Measurements from ENCODE around the gene EFNA3. TPM values are rescaled to one million over a fixed set of nuclear protein-coding genes. Genes with fewer than 3 reads are reported as not detected.

Gene EFNA3
- total RNA-seq, 1 donor from 2014 or later = 0.43 TPM

DNA sequence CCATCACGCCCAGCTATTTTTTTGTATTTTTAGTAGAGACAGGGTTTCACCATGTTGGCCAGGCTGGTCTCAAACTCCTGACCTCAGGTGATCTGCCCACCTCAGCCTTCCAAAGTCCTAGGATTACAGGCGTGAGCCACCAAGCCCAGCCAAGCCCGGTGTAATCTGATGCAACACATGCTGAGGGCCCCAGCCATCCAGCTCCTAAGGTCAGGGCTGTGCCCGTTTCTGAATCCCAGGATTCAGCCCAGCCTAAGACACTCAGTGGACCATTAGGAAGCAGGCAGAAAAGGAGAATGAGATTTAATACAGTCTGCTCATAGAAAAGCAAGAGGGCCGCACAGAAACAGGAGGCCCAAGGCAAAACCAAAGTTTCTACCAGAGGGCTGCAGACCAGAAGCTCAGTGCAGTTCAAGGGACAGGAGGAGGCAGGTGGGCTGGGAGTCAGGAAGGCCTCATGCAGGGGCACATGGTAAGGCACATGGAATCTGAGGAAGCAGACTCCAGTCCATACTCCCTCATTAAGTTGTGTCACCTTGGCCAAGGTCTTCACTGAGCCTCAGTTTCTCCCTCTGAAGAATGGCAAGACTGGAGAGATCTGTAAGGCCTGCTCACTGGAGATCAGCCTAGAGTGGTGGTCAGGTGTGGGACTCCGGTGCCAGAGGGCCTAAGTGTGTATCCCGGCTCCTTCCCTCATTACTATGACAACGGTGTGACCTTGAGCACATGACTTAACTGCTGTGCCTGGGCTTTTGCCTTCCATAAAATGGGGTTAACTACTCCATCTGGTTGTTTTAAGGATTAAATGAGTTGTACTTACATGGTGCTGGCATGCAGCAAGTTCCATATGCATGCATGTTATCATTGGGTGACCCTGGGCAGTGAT, 29.9 kb upstream of the EFNA3 start:
- peak; percentile 10 for ATAC-seq
- peak; percentile 74 for DNase-seq (ENCODE audit: low spot score)

DNA sequence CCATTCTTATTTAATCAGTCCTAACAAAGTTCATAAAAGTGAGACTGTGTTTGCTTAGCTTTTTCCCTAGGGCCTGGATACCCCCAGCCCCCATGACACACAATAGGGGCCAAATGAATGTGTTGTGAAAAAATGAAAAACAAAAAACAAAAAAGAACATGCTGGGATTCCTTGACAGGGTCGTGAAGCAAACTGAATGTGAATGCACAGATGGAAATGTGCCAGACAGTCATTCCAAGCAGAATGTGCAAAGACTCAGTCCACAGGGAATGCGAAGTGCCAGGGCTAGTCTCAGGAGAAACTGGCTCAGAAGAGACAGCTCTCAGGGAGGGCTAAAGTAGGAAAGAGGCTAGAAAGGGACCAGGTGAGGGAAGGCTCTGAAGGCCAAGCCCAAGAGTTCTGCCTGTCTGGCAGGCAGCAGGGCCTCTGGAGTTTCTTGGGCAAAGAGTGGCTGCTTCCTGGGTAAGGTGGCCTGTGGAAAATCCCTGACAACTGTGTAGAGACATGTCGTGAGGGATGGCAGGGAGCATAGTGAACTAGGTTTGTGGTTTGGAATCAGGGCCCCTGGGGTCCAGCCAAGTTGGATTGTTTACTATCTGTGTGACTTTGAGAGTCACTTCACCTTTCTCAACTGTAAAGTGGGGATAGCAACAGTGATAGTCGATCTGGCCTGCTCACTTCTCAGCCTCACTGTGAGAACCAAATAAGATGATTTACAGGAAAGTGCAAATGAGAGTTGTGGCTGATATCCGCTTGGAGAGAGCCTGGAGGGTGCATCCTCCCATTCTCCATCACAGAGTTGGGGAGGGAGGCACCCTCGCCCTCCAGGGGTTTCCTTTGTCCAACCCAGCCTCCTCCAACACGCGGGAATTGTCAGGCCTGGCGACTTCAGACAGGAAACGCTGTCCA, 28.7 kb upstream of the EFNA3 start:
- DNase-seq (ENCODE audit: low spot score) = peak; percentile 63
- ATAC-seq = peak; percentile 2

DNA sequence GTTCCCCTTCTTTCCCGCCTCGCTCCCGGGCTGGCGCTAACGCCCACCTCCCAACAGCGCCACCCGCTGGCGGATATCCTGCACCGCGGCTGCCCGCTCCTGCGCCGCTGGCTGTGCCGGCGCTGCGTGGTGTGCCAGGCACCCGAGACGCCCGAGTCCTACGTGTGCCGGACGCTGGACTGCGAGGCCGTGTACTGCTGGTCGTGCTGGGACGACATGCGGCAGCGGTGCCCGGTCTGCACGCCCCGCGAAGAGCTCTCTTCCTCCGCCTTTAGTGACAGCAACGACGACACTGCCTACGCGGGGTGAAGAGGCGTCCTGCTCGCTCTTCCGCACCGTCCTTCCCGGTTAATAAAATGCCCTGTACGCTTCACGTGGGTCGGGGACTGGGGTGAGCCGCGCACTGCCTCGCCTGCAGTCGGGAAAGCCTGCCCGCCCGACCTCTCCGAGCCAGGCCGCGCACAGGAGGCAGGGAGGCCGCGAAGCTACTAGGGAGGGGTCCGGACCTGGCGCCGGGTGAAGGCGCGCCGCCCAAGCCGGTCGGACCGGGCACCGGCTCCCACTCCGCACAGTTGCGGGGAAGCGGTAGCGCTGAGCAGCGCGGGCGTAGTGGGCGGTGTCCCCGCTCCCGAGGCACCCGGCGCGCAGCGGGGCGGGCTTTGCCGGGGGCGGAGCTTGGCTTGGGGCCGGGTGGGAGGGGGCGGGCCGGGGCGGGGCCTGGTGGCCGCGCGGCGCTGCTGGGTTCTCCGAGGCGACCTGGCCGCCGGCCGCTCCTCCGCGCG, 27.9 kb upstream of the EFNA3 start, which contains the start of gene ADAM15:
ADAM15 (plus strand) TSS at position 757 of the 782 bp plus-strand sequence. CDS start 71 bp downstream, outside the sequence.
- DNase-seq (ENCODE audit: low spot score) (peak; percentile 88), ATAC-seq (peak; percentile 84)

DNA sequence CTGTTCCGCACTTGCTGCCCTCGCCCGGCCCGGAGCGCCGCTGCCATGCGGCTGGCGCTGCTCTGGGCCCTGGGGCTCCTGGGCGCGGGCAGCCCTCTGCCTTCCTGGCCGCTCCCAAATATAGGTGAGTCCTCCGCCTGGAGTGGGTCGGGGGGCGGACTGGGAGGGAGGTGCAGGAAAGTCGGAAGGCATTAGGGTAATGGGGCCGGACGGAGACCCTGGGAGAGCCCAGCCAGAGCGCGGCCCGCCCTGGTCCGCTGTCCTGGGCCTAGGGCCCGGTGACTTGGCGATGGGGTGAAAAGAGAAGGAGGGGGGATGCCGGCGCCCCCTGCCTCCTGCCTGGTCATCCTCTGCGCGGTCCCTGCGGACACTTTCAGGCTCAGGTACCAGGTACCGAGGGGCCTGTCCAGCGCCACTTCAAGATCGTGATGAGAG, 27.3 kb upstream of the EFNA3 start:
- peak; percentile 3 for ATAC-seq

DNA sequence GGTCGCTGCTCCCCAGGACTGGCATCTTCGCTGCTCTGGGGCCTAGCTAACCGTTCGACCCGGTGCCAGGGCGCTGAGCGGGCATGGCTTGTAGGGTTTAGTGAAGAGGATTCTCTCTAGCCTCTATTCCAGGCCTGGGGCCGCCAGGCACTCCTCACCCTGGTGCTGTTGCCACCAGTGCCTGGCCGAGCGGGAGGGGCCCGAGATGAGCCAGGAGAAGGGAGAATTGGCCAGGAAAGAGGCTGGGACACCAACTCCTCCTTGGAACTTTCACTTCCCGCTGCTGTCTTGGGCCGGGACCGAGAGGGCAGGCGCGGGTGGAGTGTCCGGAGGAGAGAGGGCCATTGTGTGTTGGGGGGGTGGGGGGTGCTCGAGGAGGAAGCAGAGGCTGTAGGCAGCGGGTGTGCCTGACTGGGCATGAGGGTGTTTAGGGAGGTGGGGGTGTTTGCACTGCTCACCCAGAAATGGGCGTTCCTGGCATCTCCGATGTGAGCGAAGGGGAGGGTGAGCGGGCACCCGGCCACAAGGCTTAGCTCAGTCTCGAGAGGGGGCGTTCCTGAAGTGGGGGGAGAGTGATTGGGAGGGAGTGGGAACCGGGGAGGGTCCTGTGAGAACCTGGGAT, 26.7 kb upstream of the EFNA3 start:
- peak; percentile 59 for DNase-seq (ENCODE audit: low spot score)
- ATAC-seq = peak; percentile 6

More for the DNA sequence above, 27.3 kb upstream of the EFNA3 start:
- no peak for DNase-seq (ENCODE audit: low spot score)

DNA sequence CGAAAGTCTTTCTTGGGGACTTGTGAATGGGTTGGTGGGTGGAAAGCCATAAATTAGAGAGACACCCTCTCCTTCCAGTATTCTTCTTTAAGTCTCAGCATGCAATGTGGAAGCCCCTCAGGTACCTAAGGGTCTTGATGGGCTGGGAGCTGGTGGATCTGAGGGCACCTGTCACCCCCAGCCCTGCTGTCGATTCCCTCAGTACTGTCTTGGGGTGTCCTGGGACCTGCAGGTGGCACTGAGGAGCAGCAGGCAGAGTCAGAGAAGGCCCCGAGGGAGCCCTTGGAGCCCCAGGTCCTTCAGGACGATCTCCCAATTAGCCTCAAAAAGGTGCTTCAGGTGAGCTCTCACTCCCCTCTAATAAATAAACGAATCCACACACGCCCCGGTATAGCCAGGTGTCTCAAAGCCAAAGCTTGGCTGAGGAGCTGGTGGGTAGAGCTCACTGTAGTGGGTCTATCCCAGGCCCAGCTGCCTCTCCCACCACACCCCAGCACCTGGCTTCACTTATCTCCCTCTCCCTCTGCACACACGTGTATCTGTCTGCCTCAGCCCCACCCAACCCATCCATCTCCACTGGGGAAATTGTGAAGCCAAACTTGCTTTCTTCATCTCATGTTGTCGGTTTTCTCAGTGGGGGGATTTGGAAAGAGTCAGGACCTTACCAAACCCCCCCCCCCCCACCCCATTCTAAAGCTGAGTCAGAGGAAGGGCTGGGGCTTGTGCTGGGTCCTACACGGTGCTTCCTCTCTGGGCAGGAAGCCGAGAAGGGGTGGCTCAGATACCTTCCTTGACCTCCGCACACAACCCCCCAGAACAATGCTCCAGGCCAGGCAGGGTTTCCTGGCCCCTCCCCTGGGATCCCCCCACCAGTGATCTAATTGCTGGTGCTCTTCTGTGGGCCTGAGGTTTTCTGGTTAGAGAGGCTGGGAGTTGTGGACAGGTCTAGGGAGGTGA, 25.9 kb upstream of the EFNA3 start:
- DNase-seq (ENCODE audit: low spot score) (no peak), ATAC-seq (no peak)

DNA sequence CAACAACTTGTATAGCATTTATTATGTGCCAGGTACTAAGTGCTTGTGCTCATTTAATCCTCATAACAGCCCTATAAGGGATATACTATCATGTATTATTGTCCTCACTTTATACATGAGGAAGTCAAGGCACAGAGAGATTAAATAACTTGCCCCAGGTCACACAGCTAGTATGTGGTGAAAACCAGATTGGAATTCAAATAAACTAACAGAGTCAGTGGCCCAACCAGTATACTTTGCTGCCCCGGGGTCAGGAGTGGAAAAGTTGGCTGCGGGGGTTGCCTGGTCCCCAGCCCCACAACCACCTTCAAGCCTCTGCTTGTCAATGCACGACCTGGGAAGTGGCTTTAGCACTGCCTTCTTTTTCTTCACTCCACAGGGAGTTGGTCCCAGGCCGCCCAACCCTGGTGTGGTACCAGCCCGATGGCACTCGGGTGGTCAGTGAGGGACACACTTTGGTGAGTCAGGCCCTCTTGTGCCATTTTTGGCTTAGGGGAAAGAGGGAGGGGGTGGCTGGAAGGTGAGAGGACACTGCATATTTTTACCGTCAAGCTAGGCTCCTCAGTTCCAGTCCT, 25.0 kb upstream of the EFNA3 start:
- DNase-seq (ENCODE audit: low spot score) = no peak
- no peak for ATAC-seq

DNA sequence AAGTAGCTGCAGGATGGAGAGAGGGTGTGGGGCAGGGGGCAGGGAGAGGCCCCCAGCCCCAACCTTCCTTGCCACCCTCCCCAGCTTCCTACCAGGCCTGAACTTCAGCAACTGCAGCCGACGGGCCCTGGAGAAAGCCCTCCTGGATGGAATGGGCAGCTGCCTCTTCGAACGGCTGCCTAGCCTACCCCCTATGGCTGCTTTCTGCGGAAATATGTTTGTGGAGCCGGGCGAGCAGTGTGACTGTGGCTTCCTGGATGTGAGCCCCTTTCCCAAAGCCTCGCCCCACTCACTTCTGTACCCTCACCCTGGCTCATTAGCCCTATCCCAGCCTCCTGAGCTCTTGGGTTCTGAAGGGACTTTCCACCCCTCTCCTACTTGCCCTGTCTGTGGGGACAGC, 21.5 kb upstream of the EFNA3 start:
- no peak for ATAC-seq
- DNase-seq (ENCODE audit: low spot score) = no peak

DNA sequence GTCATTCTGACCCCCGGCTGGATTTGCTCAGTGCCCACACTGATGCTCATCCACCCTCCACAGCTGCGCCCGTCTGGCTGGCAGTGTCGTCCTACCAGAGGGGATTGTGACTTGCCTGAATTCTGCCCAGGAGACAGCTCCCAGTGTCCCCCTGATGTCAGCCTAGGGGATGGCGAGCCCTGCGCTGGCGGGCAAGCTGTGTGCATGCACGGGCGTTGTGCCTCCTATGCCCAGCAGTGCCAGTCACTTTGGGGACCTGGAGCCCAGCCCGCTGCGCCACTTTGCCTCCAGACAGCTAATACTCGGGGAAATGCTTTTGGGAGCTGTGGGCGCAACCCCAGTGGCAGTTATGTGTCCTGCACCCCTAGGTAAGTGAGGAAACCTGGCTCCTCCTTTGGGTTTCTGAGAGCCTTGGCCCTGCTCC, 20.8 kb upstream of the EFNA3 start:
- ATAC-seq (no peak), DNase-seq (ENCODE audit: low spot score) (no peak)

DNA sequence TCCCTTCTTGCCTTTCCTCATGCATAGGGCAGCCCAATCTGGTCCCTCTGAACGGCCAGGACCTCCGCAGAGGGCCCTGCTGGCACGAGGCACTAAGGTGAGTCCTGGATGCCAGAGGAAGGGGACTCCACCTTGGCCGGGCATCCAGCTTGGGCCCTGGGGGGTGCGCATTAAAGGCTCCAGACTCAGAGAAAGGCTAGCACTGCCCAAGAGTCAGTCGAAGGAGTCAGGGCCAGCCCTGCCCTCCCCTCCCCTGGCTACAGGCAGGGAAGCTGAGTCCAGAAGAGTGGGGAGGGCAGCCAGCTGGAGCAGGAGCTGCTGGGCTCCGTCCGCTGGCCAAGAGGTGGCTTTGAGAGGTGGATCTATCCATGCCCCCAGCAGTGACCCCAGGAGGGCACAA, 17.9 kb upstream of the EFNA3 start:
- no peak for ATAC-seq
- no peak for DNase-seq (ENCODE audit: low spot score)

DNA sequence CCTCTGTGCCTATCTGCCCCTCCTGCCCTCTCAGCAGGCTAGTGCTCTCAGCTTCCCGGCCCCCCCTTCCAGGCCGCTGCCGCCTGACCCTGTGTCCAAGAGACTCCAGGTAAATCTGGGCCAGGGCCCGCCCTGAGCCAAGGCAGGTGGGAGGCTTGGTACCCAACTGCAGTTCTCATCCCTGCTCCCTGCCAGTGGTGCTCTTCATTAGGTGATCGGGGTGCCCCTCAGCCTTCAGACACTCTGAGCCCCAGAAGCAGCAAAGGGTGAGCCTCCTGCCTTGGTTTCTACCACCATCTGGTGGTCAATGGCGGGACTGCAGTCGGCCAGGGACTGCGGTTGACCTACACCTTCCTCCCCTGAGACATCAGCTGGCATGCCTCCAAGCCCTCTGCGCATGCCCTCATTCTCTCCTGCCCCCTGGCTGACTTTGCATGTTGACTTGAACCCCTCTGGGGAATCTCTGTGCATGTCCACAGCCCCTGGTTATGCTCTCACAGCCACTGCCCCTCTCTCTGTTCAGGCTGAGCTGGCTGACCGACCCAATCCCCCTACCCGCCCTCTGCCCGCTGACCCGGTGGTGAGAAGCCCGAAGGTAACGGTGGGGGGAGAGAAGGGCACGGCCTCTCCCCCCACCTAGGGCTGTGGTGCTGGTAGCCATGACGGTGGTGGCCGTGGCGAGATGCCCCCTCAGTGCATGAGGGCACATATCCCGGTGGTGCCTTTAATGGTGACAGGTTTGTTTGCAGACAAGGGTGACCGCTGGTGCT, 17.1 kb upstream of the EFNA3 start:
- DNase-seq (ENCODE audit: low spot score) = peak; percentile 91

DNA sequence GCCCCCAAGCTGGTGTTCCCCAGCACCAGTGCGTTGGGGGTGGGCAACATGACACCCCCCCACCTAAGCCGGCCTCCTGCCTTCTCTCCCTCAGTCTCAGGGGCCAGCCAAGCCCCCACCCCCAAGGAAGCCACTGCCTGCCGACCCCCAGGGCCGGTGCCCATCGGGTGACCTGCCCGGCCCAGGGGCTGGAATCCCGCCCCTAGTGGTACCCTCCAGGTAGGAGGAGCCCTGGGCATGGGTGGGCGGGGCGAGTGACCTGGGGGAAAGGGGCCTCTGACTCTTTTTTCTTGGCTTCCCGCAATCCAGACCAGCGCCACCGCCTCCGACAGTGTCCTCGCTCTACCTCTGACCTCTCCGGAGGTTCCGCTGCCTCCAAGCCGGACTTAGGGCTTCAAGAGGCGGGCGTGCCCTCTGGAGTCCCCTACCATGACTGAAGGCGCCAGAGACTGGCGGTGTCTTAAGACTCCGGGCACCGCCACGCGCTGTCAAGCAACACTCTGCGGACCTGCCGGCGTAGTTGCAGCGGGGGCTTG, 16.4 kb upstream of the EFNA3 start:
- no peak for ATAC-seq
- no peak for DNase-seq (ENCODE audit: low spot score)

More for the DNA sequence above, 17.1 kb upstream of the EFNA3 start:
- peak; percentile 75 for ATAC-seq

DNA sequence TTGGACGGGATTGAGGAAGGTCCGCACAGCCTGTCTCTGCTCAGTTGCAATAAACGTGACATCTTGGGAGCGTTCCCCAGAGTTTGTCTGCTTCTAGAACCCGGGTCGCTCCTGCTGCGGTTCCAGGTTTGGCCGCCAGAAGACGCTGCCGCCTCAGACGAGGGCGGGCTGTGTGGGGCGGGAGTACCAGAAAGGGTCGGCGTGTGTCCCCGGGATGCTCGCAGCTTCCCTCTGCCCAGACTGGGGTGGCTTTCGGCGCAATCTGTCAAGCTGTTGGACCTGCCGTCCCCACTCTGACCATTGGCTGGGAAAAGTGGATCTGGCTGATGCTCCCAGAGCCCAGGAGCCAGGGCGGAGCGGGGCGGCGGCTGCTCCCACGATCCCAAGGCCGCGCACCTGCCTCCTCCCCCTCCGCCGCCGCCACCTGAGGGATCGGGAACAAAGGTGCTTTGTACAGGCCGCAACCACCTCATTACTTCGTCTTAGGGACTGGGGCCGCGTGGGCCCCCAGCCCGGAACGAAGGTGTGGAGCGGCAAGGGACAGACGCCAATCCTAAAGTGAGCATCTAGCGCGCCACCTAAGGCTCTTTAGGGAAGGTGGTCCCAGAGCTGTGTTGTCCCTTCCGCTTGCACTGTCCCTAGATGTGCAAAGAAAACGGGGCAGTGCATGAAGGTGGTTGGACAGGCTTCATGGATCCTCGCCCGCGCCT, 15.8 kb upstream of the EFNA3 start:
- DNase-seq (ENCODE audit: low spot score) (no peak), ATAC-seq (peak; percentile 28)

DNA sequence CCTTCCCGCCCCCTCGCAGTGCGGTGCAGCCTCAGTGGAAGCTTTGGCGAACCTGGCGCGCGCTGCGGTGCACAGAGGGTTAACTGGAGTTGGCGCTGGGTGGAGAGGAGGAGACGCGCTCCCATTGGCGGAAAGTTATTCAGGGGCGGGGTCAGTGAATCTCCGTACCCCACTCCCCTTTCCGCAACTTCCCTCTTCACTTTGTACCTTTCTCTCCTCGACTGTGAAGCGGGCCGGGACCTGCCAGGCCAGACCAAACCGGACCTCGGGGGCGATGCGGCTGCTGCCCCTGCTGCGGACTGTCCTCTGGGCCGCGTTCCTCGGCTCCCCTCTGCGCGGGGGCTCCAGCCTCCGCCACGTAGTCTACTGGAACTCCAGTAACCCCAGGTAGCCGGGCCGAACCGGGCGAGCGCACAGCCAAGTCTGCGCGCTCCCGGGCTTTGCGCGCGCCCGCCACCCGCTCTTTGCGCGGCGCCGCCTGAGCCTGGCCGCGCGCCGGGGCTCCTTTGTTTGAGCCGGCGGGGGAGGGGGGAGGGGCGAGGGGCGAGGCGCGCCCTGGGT, 15.0 kb upstream of the EFNA3 start, which contains the start of gene EFNA4:
EFNA4 (plus strand) TSS at position 191 of the 561 bp plus-strand sequence; CDS start at position 275, 84 bp downstream.
- peak; percentile 89 for DNase-seq (ENCODE audit: low spot score)
- ATAC-seq = peak; percentile 88

DNA sequence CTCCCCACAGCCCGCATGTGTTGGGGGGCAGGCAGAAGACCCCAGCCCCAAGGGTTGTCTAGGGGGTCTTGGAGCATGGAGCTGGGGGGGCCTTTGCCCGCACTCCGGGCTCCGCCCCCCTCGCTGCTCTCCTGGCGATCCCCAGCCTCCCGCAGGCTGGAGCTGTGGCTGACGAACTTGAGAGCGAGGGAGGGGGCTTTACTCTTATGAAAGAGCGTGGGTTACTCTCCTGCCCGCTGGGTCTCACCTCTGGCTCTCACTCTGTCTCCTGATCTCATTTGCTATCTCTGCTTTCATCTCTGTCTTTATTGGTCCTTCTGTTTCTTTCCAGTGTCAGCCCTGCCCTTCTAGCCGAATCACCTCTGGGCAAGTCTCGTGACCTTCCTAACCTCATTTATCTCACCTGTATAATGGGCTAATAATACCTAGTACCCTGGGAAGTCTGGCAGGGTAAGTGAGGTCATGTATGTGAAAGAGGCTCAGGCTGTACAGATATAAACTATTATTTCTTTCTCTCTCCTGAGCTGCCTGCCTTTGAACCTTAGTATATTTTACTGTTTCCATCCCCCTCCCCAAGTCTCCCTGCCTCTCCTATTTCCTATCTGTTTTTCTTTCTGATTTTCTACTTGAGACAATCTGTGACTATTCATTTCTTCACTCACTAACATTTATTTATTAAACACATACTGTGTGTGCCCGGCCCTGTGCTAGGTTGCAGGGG, 14.4 kb upstream of the EFNA3 start:
- ATAC-seq (peak; percentile 10), DNase-seq (ENCODE audit: low spot score) (no peak)
